Measurements from ENCODE around the gene HIGD1B.

- no peak for TF ChIP-seq CTCF (tag by site-specific recombination; IDR thresholded peaks at IDR 0.05)
- no peak for TF ChIP-seq HIC1 (tag by site-specific recombination; IDR thresholded peaks at IDR 0.05)
- no peak for TF ChIP-seq ZBTB49 (tag by site-specific recombination; IDR thresholded peaks at IDR 0.05; ENCODE audit: low read depth)
- no peak for TF ChIP-seq ZNF501 (tag by site-specific recombination; IDR thresholded peaks at IDR 0.05)
- TF ChIP-seq ATF2 (tag by site-specific recombination; IDR thresholded peaks at IDR 0.05; ENCODE audit: low read depth), result no peak
- TF ChIP-seq KLF1 (tag by site-specific recombination; IDR thresholded peaks at IDR 0.05), result no peak
Measured at GRCh38 chr17:44842748-44843147, 4.9 kb upstream of the HIGD1B start.
